H1 (cell line): Measurements from ENCODE around the gene CMSS1. TPM values are rescaled to one million over a fixed set of nuclear protein-coding genes. Genes with fewer than 3 reads are reported as not detected.

Experiments used
- CTCF ChIA-PET: fragments of 300-600 bp; sonication (Branson Sonifier 250); formaldehyde crosslinking; loops from one replicate; lab custom pipeline; 2021; ENCODE audit not compliant: partially characterized antibody; lab: Charles Lee
- POLR2A ChIA-PET: fragments of 300-600 bp; sonication (Branson Sonifier 250); formaldehyde crosslinking; loops from one replicate; lab custom pipeline; 2021; ENCODE audit warnings: inconsistent platforms; ENCODE audit not compliant: partially characterized antibody; lab: Charles Lee
- DNase-seq, 2 experiments: peaks; one replicate each; pipeline versions ENCODE4 v3.0.0 to v3.0.0-alpha.2; 2010 to 2022; ENCODE audit warnings: low spot score in 2 of 2, low read depth in 1 of 2, mixed read lengths in 1 of 2
- FAIRE-seq: peaks from 2 replicates; lab custom pipeline; 2011; peaks lifted over from hg19 to GRCh38; lab: Jason Lieb, UNC
- H2AFZ ChIP-seq: 2 replicates; pipeline ENCODE4 v1.8.1; 2012; ENCODE audit warnings: low read length, inconsistent platforms
- H2AK5ac ChIP-seq: 2 replicates; pipeline ENCODE4 v1.6.1; 2013; ENCODE audit warnings: low read depth, low read length
- H2BK120ac ChIP-seq: replicated peaks from 2 replicates; pipeline ENCODE3; 2013; ENCODE audit warnings: low read depth, low read length, inconsistent platforms
- H2BK12ac ChIP-seq: 2 replicates; pipeline ENCODE4 v1.6.1; 2013; ENCODE audit warnings: low read depth, low read length
- H2BK15ac ChIP-seq: 2 replicates; pipeline ENCODE4 v1.6.1; 2013; ENCODE audit warnings: low read length
- H2BK20ac ChIP-seq: 2 replicates; pipeline ENCODE4 v1.6.1; 2013; ENCODE audit warnings: low read length
- H2BK5ac ChIP-seq: 2 replicates; pipeline ENCODE4 v1.6.1; 2013; ENCODE audit warnings: low read depth, low read length
- H3K14ac ChIP-seq: 2 replicates; pipeline ENCODE4 v1.6.1; 2013; ENCODE audit warnings: inconsistent platforms; ENCODE audit not compliant: insufficient read length
- H3K18ac ChIP-seq: 2 replicates; pipeline ENCODE4 v1.6.1; 2013; ENCODE audit warnings: low read length; ENCODE audit errors: extremely low read depth
- H3K23ac ChIP-seq: 2 replicates; pipeline ENCODE4 v1.6.1; 2013; ENCODE audit warnings: inconsistent platforms; ENCODE audit not compliant: insufficient read length
- H3K23me2 ChIP-seq: 2 replicates; pipeline ENCODE4 v1.6.1; 2013; ENCODE audit warnings: low read depth, low read length
- H3K27ac ChIP-seq: 2 replicates; pipeline ENCODE4 v1.6.1; 2011; ENCODE audit warnings: low read depth, low read length, inconsistent platforms
- H3K27me3 ChIP-seq, 4 experiments: replicated peaks in 1 of 4; 1 replicate in 1 of 4; 2 replicates in 3 of 4; pipeline versions ENCODE4 v1.6.1 to v1.8.1; 2011 to 2013; ENCODE audit warnings: low read length in 3 of 4, mild to moderate bottlenecking in 3 of 4, inconsistent platforms in 2 of 4, mixed read lengths in 2 of 4, moderate library complexity in 1 of 4; ENCODE audit not compliant: control insufficient read depth in 3 of 4, insufficient read depth in 3 of 4; ENCODE audit errors: extremely low read depth in 1 of 4
- H3K36me3 ChIP-seq, 4 experiments: 2 replicates each; pipeline versions ENCODE4 v1.6.1 to v1.8.1; 2011 to 2013; ENCODE audit warnings: mild to moderate bottlenecking in 4 of 4, low read length in 3 of 4, moderate library complexity in 2 of 4, control low read depth in 1 of 4, inconsistent platforms in 1 of 4; ENCODE audit not compliant: insufficient read depth in 4 of 4, control insufficient read depth in 2 of 4
- H3K4ac ChIP-seq: replicated peaks from 2 replicates; pipeline ENCODE3; 2013; ENCODE audit warnings: low read length, low read depth, mixed read lengths, inconsistent platforms; ENCODE audit not compliant: insufficient read length
- H3K4me1 ChIP-seq, 4 experiments: replicated peaks in 1 of 4; 1 replicate in 1 of 4; 2 replicates in 3 of 4; pipeline versions ENCODE4 v1.6.1 to v1.8.1; 2011 to 2013; ENCODE audit warnings: low read length in 3 of 4, inconsistent platforms in 2 of 4, mixed read lengths in 1 of 4; ENCODE audit not compliant: insufficient read depth in 4 of 4, control insufficient read depth in 3 of 4
- H3K4me2 ChIP-seq, 2 experiments: 2 replicates each; pipeline versions ENCODE4 v1.6.1 to v1.8.1; 2011 to 2013; ENCODE audit warnings: low read depth in 2 of 2, low read length in 2 of 2, control low read depth in 1 of 2, inconsistent platforms in 1 of 2, mild to moderate bottlenecking in 1 of 2; ENCODE audit not compliant: insufficient read depth in 1 of 2
- H3K4me3 ChIP-seq, 4 experiments: fragments of 200-600, 300-600 bp in 1 of 4; sonication (generic), shearing (Covaris generic), sonication (Bioruptor Twin) in 1 of 4; 2 replicates each; pipeline versions ENCODE4 v1.5.1 to v1.8.1; 2011 to 2016; ENCODE audit warnings: low read length in 4 of 4, low read depth in 3 of 4, control low read depth in 2 of 4, inconsistent platforms in 2 of 4, mild to moderate bottlenecking in 2 of 4, mixed read lengths in 1 of 4, moderate library complexity in 1 of 4; ENCODE audit not compliant: insufficient read depth in 2 of 4; ENCODE audit errors: extremely low read depth in 1 of 4
- H3K56ac ChIP-seq: replicated peaks from 2 replicates; pipeline ENCODE3; 2013; ENCODE audit warnings: low read depth, mild to moderate bottlenecking, mixed read lengths, low read length, inconsistent platforms; ENCODE audit not compliant: insufficient read length
- H3K79me1 ChIP-seq: 2 replicates; pipeline ENCODE4 v1.6.1; 2013; ENCODE audit warnings: low read depth, low read length, control low read depth
- H3K79me2 ChIP-seq, 2 experiments: 2 replicates each; pipeline versions ENCODE4 v1.6.1 to v1.8.1; 2012 to 2013; ENCODE audit warnings: low read length in 2 of 2, mild to moderate bottlenecking in 2 of 2, inconsistent platforms in 1 of 2; ENCODE audit not compliant: insufficient read depth in 2 of 2, control insufficient read depth in 1 of 2
- H3K9ac ChIP-seq, 4 experiments: replicated peaks in 1 of 4; 1 replicate in 1 of 4; 2 replicates in 3 of 4; pipeline versions ENCODE4 v1.6.1 to v1.8.1; 2011 to 2013; ENCODE audit warnings: low read depth in 3 of 4, low read length in 3 of 4, control low read depth in 2 of 4, mild to moderate bottlenecking in 2 of 4, moderate library complexity in 2 of 4, inconsistent platforms in 1 of 4; ENCODE audit errors: extremely low read depth in 1 of 4
- H3K9me3 ChIP-seq, 2 experiments: 2 replicates each; pipeline versions ENCODE4 v1.6.1 to v1.8.1; 2012 to 2013; ENCODE audit warnings: mild to moderate bottlenecking in 2 of 2, moderate library complexity in 2 of 2, control low read depth in 1 of 2, inconsistent platforms in 1 of 2, low read depth in 1 of 2, low read length in 1 of 2, mixed read lengths in 1 of 2; ENCODE audit not compliant: insufficient read depth in 2 of 2
- H4K20me1 ChIP-seq, 2 experiments: replicated peaks in 1 of 2; 2 replicates each; pipeline versions ENCODE3 to v1.8.1; 2011 to 2013; ENCODE audit warnings: inconsistent platforms in 2 of 2, low read length in 2 of 2, mild to moderate bottlenecking in 1 of 2; ENCODE audit not compliant: insufficient read depth in 2 of 2, control insufficient read depth in 1 of 2
- H4K5ac ChIP-seq: 2 replicates; pipeline ENCODE4 v1.6.1; 2013; ENCODE audit warnings: low read length, low read depth, mixed read lengths, inconsistent platforms; ENCODE audit not compliant: insufficient read length
- H4K8ac ChIP-seq: 2 replicates; pipeline ENCODE4 v1.8.0; 2013; ENCODE audit warnings: mild to moderate bottlenecking, moderate library complexity, low read length, inconsistent platforms; ENCODE audit not compliant: insufficient read depth; ENCODE audit errors: extremely low read depth
- H4K91ac ChIP-seq: replicated peaks from 2 replicates; pipeline ENCODE3; 2013; ENCODE audit warnings: low read length, mixed read lengths, inconsistent platforms; ENCODE audit not compliant: insufficient read length
- ATF2 ChIP-seq: IDR thresholded peaks from 2 replicates; pipeline ENCODE4 v1.6.1; 2012; ENCODE audit warnings: low read length, inconsistent platforms
- CBX8 ChIP-seq: fragments of 300-800, 300-1000 bp; sonication (generic); IDR thresholded peaks from 2 replicates; pipeline ENCODE4 v1.7.1; 2016; ENCODE audit warnings: low read depth, low read length, borderline replicate concordance
- KDM1A ChIP-seq: fragments of 200-600, 300-600 bp; sonication (generic); IDR thresholded peaks from 2 replicates; pipeline ENCODE4 v1.7.1; 2016; ENCODE audit warnings: mild to moderate bottlenecking, low read length, borderline replicate concordance
- NANOG ChIP-seq: IDR thresholded peaks from 2 replicates; pipeline ENCODE4 v1.6.1; 2011; ENCODE audit warnings: low read length, low read depth, mild to moderate bottlenecking, inconsistent platforms; ENCODE audit not compliant: insufficient read depth, poor library complexity, severe bottlenecking
- PHF8 ChIP-seq: fragments of 200-600 bp; sonication (generic); conservative IDR thresholded peaks from 2 replicates; pipeline ENCODE4 v1.7.1; 2012; ENCODE audit warnings: low read depth, mild to moderate bottlenecking, inconsistent platforms, low read length, moderate library complexity
- POU5F1 ChIP-seq: IDR thresholded peaks from 2 replicates; pipeline ENCODE4 v1.6.1; 2011; ENCODE audit warnings: low read depth, mild to moderate bottlenecking, low read length, moderate library complexity
- RBBP5 ChIP-seq: IDR thresholded peaks from 2 replicates; pipeline ENCODE4 v1.7.1; 2012; ENCODE audit warnings: low read depth, mild to moderate bottlenecking, inconsistent platforms, low read length, moderate library complexity, borderline replicate concordance
- RFX5 ChIP-seq: IDR thresholded peaks from 2 replicates; pipeline ENCODE4 v1.6.1; 2011; ENCODE audit warnings: low read depth, low read length, improper control_type of control experiment, borderline replicate concordance
- RNF2 ChIP-seq: fragments of 200-900, 300-1000 bp; sonication (generic); IDR thresholded peaks from 2 replicates; pipeline ENCODE4 v1.7.1; 2016; ENCODE audit warnings: borderline replicate concordance, low read depth, mild to moderate bottlenecking, antibody characterized with exemption, low read length; ENCODE audit not compliant: poor library complexity, severe bottlenecking; ENCODE audit errors: missing control alignments
- RXRA ChIP-seq: IDR thresholded peaks from 2 replicates; pipeline ENCODE4 v1.6.1; 2011; ENCODE audit warnings: low read depth, mild to moderate bottlenecking, low read length, moderate library complexity; ENCODE audit not compliant: insufficient read depth
- SAP30 ChIP-seq: fragments of 300-600 bp; sonication (generic); IDR thresholded peaks from 2 replicates; pipeline ENCODE4 v1.7.1; 2012; ENCODE audit warnings: low read length, moderate library complexity, mild to moderate bottlenecking, inconsistent platforms; ENCODE audit not compliant: insufficient read depth, insufficient replicate concordance
- YY1 ChIP-seq: IDR thresholded peaks from 2 replicates; pipeline ENCODE4 v1.6.1; 2011; ENCODE audit warnings: low read depth, mild to moderate bottlenecking, low read length
- WGBS, 2 experiments: shearing (Covaris generic) in 1 of 2; methylation state at CpG; one replicate each; pipeline versions ENCODE4 v1.1.6 to v1.1.7; 2013 to 2015; ENCODE audit warnings: low lambda C conversion rate in 2 of 2, mixed read lengths in 2 of 2, inconsistent platforms in 1 of 2, low coverage in 1 of 2, missing lambda C conversion rate in 1 of 2; ENCODE audit not compliant: insufficient replicate concordance in 2 of 2, insufficient coverage in 1 of 2, insufficient read length in 1 of 2; ENCODE audit errors: extremely low coverage in 1 of 2, missing lambda C conversion rate in 1 of 2; 5-methylcytosine and 5-hydroxymethylcytosine counted together
- polyA plus RNA-seq, 7 experiments: library from polyadenylated mRNA; depleted of rRNA in 3 of 7; stranded (reverse) in 5 of 7; unstranded in 2 of 7; fragments of >200 nt in 5 of 7; fragments of 200-250 nt in 2 of 7; gene quantifications; 1 replicate in 5 of 7; 2 replicates in 1 of 7; 4 replicates in 1 of 7; pipeline versions ENCODE4 v1.2.1 to v1.2.3, GENCODE V29; 2011 to 2013; ENCODE audit warnings: missing spikeins in 2 of 7, mixed read lengths in 2 of 7
- total RNA-seq: library from RNA; stranded (reverse); fragmentation: NEBNext Ultra II Directional; extraction: Animal tissue kit (Norgen Biotek cat#: 25700); gene quantifications from 2 replicates; pipeline ENCODE4 v1.2.1, GENCODE V29; 2021

The CMSS1 gene
- total and polyA plus RNA-seq, 2 of the 8 experiments (the other 6 are each of a cell fraction or from before 2014, with no cell fraction given): 15.2 to 75.1 TPM

- H3K79me2 ChIP-seq: no peaks in the 10 kb centered on the region
- no peak overlapping the region for H3K4me2 ChIP-seq
- no peaks in the 10 kb centered on the region for H3K79me1 ChIP-seq
- no peak overlapping the region for H2BK20ac ChIP-seq
- TF ChIP-seq RNF2 (no peak), SAP30 (no peak), RXRA (no peak), CBX8 (no peak), YY1 (no peak), KDM1A (no peak), PHF8 (no peak), ATF2 (no peak), NANOG (no peak), RFX5 (no peak), POU5F1 (no peak), RBBP5 (no peak)
- TF ChIP-seq, all 59 proteins: peak for 0
- H4K8ac ChIP-seq: no peak overlapping the region
- no peak overlapping the region for H2AFZ ChIP-seq
- H3K56ac ChIP-seq: no peak overlapping the region
- no peak overlapping the region for H3K23ac ChIP-seq
- no peak overlapping the region for H2BK15ac ChIP-seq
- no peaks in the 10 kb centered on the region for H3K4me1 ChIP-seq
- ChIA-PET CTCF (interaction anchor here (0.9 to 1.0 kb wide), 2 partner anchors 14 to 21 kb away, joined by 3 to 4 read pairs; no protein-coding TSS in a partner anchor), POLR2A (no interaction called here)
- no peak overlapping the region for H4K91ac ChIP-seq
- no peak overlapping the region for H2BK12ac ChIP-seq
- no peaks in the 10 kb centered on the region for H4K20me1 ChIP-seq
- no peak overlapping the region for H2BK120ac ChIP-seq
- FAIRE-seq (no peak), DNase-seq (no peak)
- no peak overlapping the region for H3K4me3 ChIP-seq
- no peak overlapping the region for H3K27ac ChIP-seq
- no peak overlapping the region for H3K14ac ChIP-seq
- no peak overlapping the region for H2BK5ac ChIP-seq
- H2AK5ac ChIP-seq: no peak overlapping the region
- no peaks in the 10 kb centered on the region for H3K36me3 ChIP-seq
- no peaks in the 10 kb centered on the region for H3K9me3 ChIP-seq
- no peak overlapping the region for H3K4ac ChIP-seq
- H3K18ac ChIP-seq: no peak overlapping the region
- 95% methylated on average over 1 of the region's 1 CpG; no CpG with 5 or more reads in 1 of the 2 experiments for WGBS, 2 experiments
- H3K9ac ChIP-seq: no peak overlapping the region
- H3K23me2 ChIP-seq: no peaks in the 10 kb centered on the region
- no peaks in the 10 kb centered on the region for H3K27me3 ChIP-seq
- H4K5ac ChIP-seq: no peak overlapping the region
Observed at GRCh38 chr3:99768126-99768525, 49.5 kb upstream of the CMSS1 start.
